ENCODE data around the gene TUBA3C.

TUBA3C gene

GRCh38 chr13:19159761-19160420 is 21.7 kb downstream of the TUBA3C start:
- no peak for DNase-seq

GRCh38 chr13:19159181-19159580 is 22.4 kb downstream of the TUBA3C start:
- DNase-seq, result no peak

GRCh38 chr13:19158526-19159174 is 23.0 kb downstream of the TUBA3C start:
- DNase-seq, result no peak

- no peak for DNase-seq
These were observed 23.6 kb downstream of the TUBA3C start for GRCh38 chr13:19158006-19158405.

GRCh38 chr13:19157461-19157860 is 24.2 kb downstream of the TUBA3C start:
- no peak for DNase-seq

GRCh38 chr13:19156013-19156825 is 25.4 kb downstream of the TUBA3C start:
- DNase-seq, result no peak

- DNase-seq, result no peak
These were observed 26.2 kb downstream of the TUBA3C start for GRCh38 chr13:19155321-19155861.

- no peak for DNase-seq
These were observed 26.8 kb downstream of the TUBA3C start for GRCh38 chr13:19154843-19155242.

GRCh38 chr13:19153782-19154450 is 27.7 kb downstream of the TUBA3C start:
- DNase-seq, result no peak

- DNase-seq, result no peak
These were observed 29.2 kb downstream of the TUBA3C start for GRCh38 chr13:19152403-19152802.

GRCh38 chr13:19151581-19152263 is 29.9 kb downstream of the TUBA3C start:
- DNase-seq, result no peak

GRCh38 chr13:19150712-19151228 is 30.9 kb downstream of the TUBA3C start:
- no peak for DNase-seq

- no peak for DNase-seq
These were observed 31.4 kb downstream of the TUBA3C start for GRCh38 chr13:19150226-19150625.

- DNase-seq, result no peak
These were observed 33.1 kb downstream of the TUBA3C start for GRCh38 chr13:19148561-19148960.
